GM18502 (cell line): ENCODE measurements around the gene SEC14L3.

Experiments used
- ATAC-seq: cut with Tn5 transposase; IDR thresholded peaks from one replicate; pipeline ENCODE4 v1.9.1; 2021; ENCODE audit warnings: mild to moderate bottlenecking; ENCODE audit not compliant: unreplicated experiment, poor library complexity

SEC14L3 gene

GRCh38 chr22:30447656-30448055, 24.2 kb downstream of the SEC14L3 start:
- ATAC-seq = no peak

- no peak for ATAC-seq
Measured at GRCh38 chr22:30445438-30446145, 26.2 kb downstream of the SEC14L3 start.

GRCh38 chr22:30444632-30445437, 27.0 kb downstream of the SEC14L3 start:
- no peak for ATAC-seq

GRCh38 chr22:30441088-30441487, 30.7 kb downstream of the SEC14L3 start:
- no peak for ATAC-seq

GRCh38 chr22:30439836-30440235, 32.0 kb downstream of the SEC14L3 start:
- ATAC-seq = no peak

- no peak for ATAC-seq
Measured at GRCh38 chr22:30439226-30439625, 32.6 kb downstream of the SEC14L3 start.

GRCh38 chr22:30438559-30438958, 33.3 kb downstream of the SEC14L3 start:
- no peak for ATAC-seq

- no peak for ATAC-seq
Measured at GRCh38 chr22:30436196-30436595, 35.6 kb downstream of the SEC14L3 start.

- no peak for ATAC-seq
Measured at GRCh38 chr22:30435674-30436126, 36.1 kb downstream of the SEC14L3 start.

GRCh38 chr22:30434843-30435242, 37.0 kb downstream of the SEC14L3 start:
- ATAC-seq = no peak

- ATAC-seq = no peak
Measured at GRCh38 chr22:30433773-30434172, 38.0 kb downstream of the SEC14L3 start.

GRCh38 chr22:30433227-30433626, 38.6 kb downstream of the SEC14L3 start:
- no peak for ATAC-seq

GRCh38 chr22:30432520-30432919, 39.3 kb downstream of the SEC14L3 start:
- no peak for ATAC-seq

GRCh38 chr22:30432096-30432495, 39.7 kb downstream of the SEC14L3 start:
- ATAC-seq = no peak

- no peak for ATAC-seq
Measured at GRCh38 chr22:30430933-30431332, 40.9 kb downstream of the SEC14L3 start.

GRCh38 chr22:30429887-30430286, 41.9 kb downstream of the SEC14L3 start:
- no peak for ATAC-seq

- no peak for ATAC-seq
Measured at GRCh38 chr22:30427871-30428270, 43.9 kb downstream of the SEC14L3 start.

GRCh38 chr22:30426388-30427353, 45.1 kb downstream of the SEC14L3 start:
- ATAC-seq = no peak

GRCh38 chr22:30425616-30426387, 46.0 kb downstream of the SEC14L3 start, which contains the start of gene MTFP1:
MTFP1 (plus strand) TSS chr22:30425768; CDS start chr22:30425880, 112 bp downstream.
- no peak for ATAC-seq

- no peak for ATAC-seq
Measured at GRCh38 chr22:30425327-30425615, 46.5 kb downstream of the SEC14L3 start.
